Large intestine (tissue), 3 donors: ENCODE data around the gene AFMID. TPM values are rescaled to one million over a fixed set of nuclear protein-coding genes. Genes with fewer than 3 reads are reported as not detected.

Source experiments
- DNase-seq, 2 donors: peaks; one replicate each; pipeline versions ENCODE4 v3.0.0 to v3.0.0-alpha.2; 2013
- H3K27ac ChIP-seq: one replicate; pipeline ENCODE4 v1.5.1; 2013; ENCODE audit warnings: low read length
- H3K27me3 ChIP-seq: 2 replicates; pipeline ENCODE4 v1.6.1; 2013; ENCODE audit warnings: low read length; ENCODE audit not compliant: control insufficient read depth, insufficient read depth
- H3K36me3 ChIP-seq: 2 replicates; pipeline ENCODE4 v1.6.1; 2013; ENCODE audit warnings: low read length; ENCODE audit not compliant: control insufficient read depth, insufficient read depth
- H3K4me1 ChIP-seq: one replicate; pipeline ENCODE4 v1.6.1; 2013; ENCODE audit warnings: low read length; ENCODE audit not compliant: control insufficient read depth, insufficient read depth
- H3K4me3 ChIP-seq: one replicate; pipeline ENCODE4 v1.5.1; 2013; ENCODE audit warnings: low read length
- H3K9me3 ChIP-seq: one replicate; pipeline ENCODE4 v1.6.1; 2013; ENCODE audit warnings: mild to moderate bottlenecking, low read depth, low read length, moderate library complexity; ENCODE audit not compliant: control insufficient read depth
- WGBS: methylation state at CpG from one replicate; pipeline ENCODE4 v1.1.5; 2013; ENCODE audit warnings: low lambda C conversion rate; ENCODE audit not compliant: insufficient coverage; 5-methylcytosine and 5-hydroxymethylcytosine counted together
- polyA plus RNA-seq: library from polyadenylated mRNA; unstranded; fragments of 120-200 nt; gene quantifications from one replicate; pipeline ENCODE4 v1.2.1, GENCODE V29; 2013

AFMID gene
- polyA plus RNA-seq, 1 donor = 50.8 TPM

GRCh38 chr17:78154903-78155811 lies 32.0 kb upstream of the AFMID start:
- peak; percentile 59 to 65 for DNase-seq

DNA sequence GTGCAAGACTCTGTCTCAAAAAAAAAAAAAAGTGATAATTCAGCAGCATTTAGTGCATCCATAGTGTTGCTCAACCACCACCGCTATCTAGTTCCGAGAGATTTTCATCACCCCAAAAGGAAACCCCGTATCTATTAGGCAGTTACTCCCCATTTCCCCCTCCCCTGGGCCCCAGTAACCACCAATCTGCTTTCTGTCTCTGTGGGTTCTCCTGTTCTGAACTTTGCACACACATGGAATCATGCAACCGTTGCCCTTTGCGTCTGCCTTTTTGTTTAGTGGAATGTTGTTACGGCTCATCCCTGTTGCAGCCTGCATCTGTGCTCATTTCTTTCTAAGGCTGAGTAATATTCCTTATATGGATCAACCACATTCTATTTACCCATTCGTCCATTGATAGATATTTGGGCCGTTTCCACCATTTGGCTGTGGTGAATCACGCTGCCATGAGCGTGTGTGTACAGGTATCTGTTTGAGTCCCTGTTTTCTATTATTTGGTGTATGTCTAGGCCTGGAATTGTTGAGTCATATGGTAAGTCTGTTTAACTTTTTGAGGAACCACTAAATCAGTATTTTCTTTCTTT lies 27.5 kb upstream of the AFMID start:
- H3K36me3 ChIP-seq = no peaks in the 10 kb centered on the region
- no peak overlapping the region for H3K4me3 ChIP-seq
- no CpG with 5 or more reads among the region's 10 CpGs for WGBS
- H3K27me3 ChIP-seq = no peaks in the 10 kb centered on the region
- peak overlapping the region; percentile 46 for H3K27ac ChIP-seq
- peaks cover 33% of the 10 kb centered on the region for H3K4me1 ChIP-seq
- no peaks in the 10 kb centered on the region for H3K9me3 ChIP-seq
- DNase-seq = peak; percentile 84 to 93

More at GRCh38 chr17:78154903-78155811, 32.0 kb upstream of the AFMID start:
- Histone ChIP-seq H3K9me3 (no peaks in the 10 kb centered on the region), H3K4me3 (no peak overlapping the region), H3K27me3 (no peaks in the 10 kb centered on the region), H3K36me3 (no peaks in the 10 kb centered on the region), H3K27ac (no peak overlapping the region), H3K4me1 (peaks cover 32% of the 10 kb centered on the region)
- 27% methylated on average over 3 of the region's 11 CpGs for whole genome bisulfite sequencing

GRCh38 chr17:78163881-78164747 lies 23.0 kb upstream of the AFMID start:
- Histone ChIP-seq H3K27ac (no peak overlapping the region), H3K36me3 (no peaks in the 10 kb centered on the region), H3K27me3 (no peaks in the 10 kb centered on the region), H3K9me3 (no peaks in the 10 kb centered on the region), H3K4me3 (no peak overlapping the region), H3K4me1 (peaks cover 37% of the 10 kb centered on the region)
- WGBS = no CpG with 5 or more reads among the region's 22 CpGs
- no peak for DNase-seq

DNA sequence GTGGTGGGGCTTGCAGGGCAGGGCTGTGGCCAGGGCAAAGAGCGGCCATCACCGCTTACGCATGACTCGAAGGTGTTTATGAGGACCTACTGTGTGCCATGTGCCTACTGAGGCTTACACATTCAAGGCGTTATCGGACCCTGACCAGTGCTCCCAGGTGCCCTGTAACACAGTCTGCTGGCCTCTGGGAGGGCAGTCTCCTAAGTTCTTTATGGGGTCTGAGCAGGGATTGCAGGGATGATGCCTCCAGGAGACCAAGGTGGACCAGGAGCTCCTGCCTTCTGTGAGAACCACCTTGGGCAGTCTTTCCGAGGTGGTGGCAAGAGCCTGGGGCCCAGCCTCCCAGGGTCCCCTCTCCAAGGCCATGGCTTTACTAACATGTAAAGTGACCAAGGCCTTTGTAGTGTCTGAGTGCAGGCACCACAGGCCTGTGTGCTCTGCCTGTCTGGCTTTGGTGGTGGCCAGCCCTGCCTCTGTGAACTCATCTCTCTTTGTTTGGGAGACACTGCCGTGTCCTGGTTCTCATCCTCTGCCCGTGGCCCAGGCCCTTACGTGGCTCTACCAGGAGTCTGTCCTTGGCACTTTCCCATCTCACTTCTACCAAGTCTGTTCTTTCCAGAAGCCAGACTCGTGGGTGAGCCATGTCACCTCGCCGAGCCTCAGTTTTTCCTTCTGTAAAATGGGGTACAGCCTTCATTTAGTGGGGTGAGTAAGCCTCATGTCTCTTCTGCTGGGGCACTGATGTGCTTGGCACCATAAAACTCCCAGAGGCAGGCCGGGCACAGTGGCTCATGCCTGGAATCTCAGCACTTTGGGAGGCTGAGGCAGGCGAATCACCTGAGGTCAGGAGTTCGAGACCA lies 22.2 kb upstream of the AFMID start:
- Histone ChIP-seq H3K36me3 (no peaks in the 10 kb centered on the region), H3K27ac (no peak overlapping the region), H3K4me1 (peaks cover 35% of the 10 kb centered on the region), H3K27me3 (no peaks in the 10 kb centered on the region), H3K4me3 (no peak overlapping the region), H3K9me3 (no peaks in the 10 kb centered on the region)
- WGBS = 100% methylated on average over 1 of the region's 16 CpGs
- no peak for DNase-seq

- Histone ChIP-seq H3K4me3 (no peak overlapping the region), H3K4me1 (peaks cover 31% of the 10 kb centered on the region), H3K36me3 (peaks cover 9% of the 10 kb centered on the region), H3K9me3 (no peaks in the 10 kb centered on the region), H3K27ac (peak overlapping the region; percentile 17), H3K27me3 (no peaks in the 10 kb centered on the region)
- WGBS = no CpG with 5 or more reads among the region's 6 CpGs
- DNase-seq = peak; percentile 78 to 89
These were observed 20.7 kb upstream of the AFMID start for GRCh38 chr17:78166416-78166815.

GRCh38 chr17:78168242-78168902 lies 18.8 kb upstream of the AFMID start, which contains the start of gene SYNGR2:
SYNGR2 (plus strand) TSS chr17:78168581; CDS start chr17:78168617, 36 bp downstream.
- no CpG with 5 or more reads among the region's 84 CpGs for WGBS
- no peaks in the 10 kb centered on the region for H3K27me3 ChIP-seq
- DNase-seq = peak; percentile 84 to 91
- H3K9me3 ChIP-seq = no peaks in the 10 kb centered on the region
- peaks cover 27% of the 10 kb centered on the region for H3K36me3 ChIP-seq
- H3K4me1 ChIP-seq = peaks cover 45% of the 10 kb centered on the region
- H3K4me3 ChIP-seq = peak within 1 kb of the TSS; percentile 77
- peak within 1 kb of the TSS; percentile 65 for H3K27ac ChIP-seq

GRCh38 chr17:78168903-78169793 lies 18.0 kb upstream of the AFMID start:
- Histone ChIP-seq H3K9me3 (no peaks in the 10 kb centered on the region), H3K27me3 (no peaks in the 10 kb centered on the region), H3K27ac (peak overlapping the region; percentile 51), H3K4me3 (peak overlapping the region; percentile 77), H3K36me3 (peaks cover 33% of the 10 kb centered on the region), H3K4me1 (peaks cover 52% of the 10 kb centered on the region)
- no CpG with 5 or more reads among the region's 38 CpGs for WGBS
- DNase-seq = peak in 1 of 2 donors; percentile 72

GRCh38 chr17:78170692-78171590 lies 16.2 kb upstream of the AFMID start:
- Histone ChIP-seq H3K36me3 (peaks cover 51% of the 10 kb centered on the region), H3K4me3 (no peak overlapping the region), H3K27ac (no peak overlapping the region), H3K27me3 (no peaks in the 10 kb centered on the region), H3K9me3 (no peaks in the 10 kb centered on the region), H3K4me1 (peaks cover 68% of the 10 kb centered on the region)
- no CpG with 5 or more reads among the region's 31 CpGs for WGBS
- DNase-seq = no peak
